Endothelial cell of umbilical vein (primary cell): ENCODE results near the gene ADGRG3. TPM values are rescaled to one million over a fixed set of nuclear protein-coding genes. Genes with fewer than 3 reads are reported as not detected.

Experiments used
- BruUV-seq: library from RNA; stranded (reverse); fragments of 400-500 nt; replicated peaks from 2 replicates; lab custom pipeline; 2021; lab: Mats Ljungman, UMichigan
- CTCF ChIA-PET: fragments of 300-600, 350-600 bp; sonication (Branson Sonifier 250); formaldehyde crosslinking; loops from one replicate; lab custom pipeline; 2021; ENCODE audit warnings: antibody characterized with exemption, inconsistent platforms; lab: Charles Lee
- POLR2A ChIA-PET: fragments of 300-600, 350-600 bp; sonication (Branson Sonifier 250); formaldehyde crosslinking; loops from one replicate; lab custom pipeline; 2021; ENCODE audit warnings: antibody characterized with exemption, inconsistent platforms; lab: Charles Lee
- DNase-seq: peaks from one replicate; pipeline ENCODE4 v3.0.0-alpha.2; 2011; ENCODE audit warnings: low read depth, low spot score
- FAIRE-seq: peaks from 2 replicates; lab custom pipeline; 2011; peaks lifted over from hg19 to GRCh38; lab: Jason Lieb, UNC
- H2AFZ ChIP-seq: 2 replicates; pipeline ENCODE4 v1.6.0; 2012; ENCODE audit warnings: low read depth, low read length, control low read depth, inconsistent platforms
- H3K27ac ChIP-seq: 2 replicates; pipeline ENCODE4 v1.5.1; 2011; ENCODE audit warnings: low read depth, mild to moderate bottlenecking, control low read depth, low read length, moderate library complexity; ENCODE audit not compliant: insufficient read depth
- H3K27me3 ChIP-seq, 2 experiments: 2 replicates each; pipeline versions ENCODE4 v1.6.0 to v1.6.1; 2011; ENCODE audit warnings: low read length in 2 of 2, mixed read lengths in 1 of 2; ENCODE audit not compliant: control insufficient read depth in 2 of 2, insufficient read depth in 2 of 2
- H3K36me3 ChIP-seq, 2 experiments: 2 replicates in 1 of 2; 3 replicates in 1 of 2; pipeline ENCODE4 v1.5.1; 2011; ENCODE audit warnings: low read length in 2 of 2, mild to moderate bottlenecking in 1 of 2, moderate library complexity in 1 of 2; ENCODE audit not compliant: control insufficient read depth in 2 of 2, insufficient read depth in 2 of 2; ENCODE audit errors: extremely low read depth in 1 of 2
- H3K4me1 ChIP-seq: 3 replicates; pipeline ENCODE4 v1.5.1; 2011; ENCODE audit warnings: mild to moderate bottlenecking, low read length; ENCODE audit not compliant: control insufficient read depth, insufficient read depth; ENCODE audit errors: extremely low read depth
- H3K4me2 ChIP-seq: 2 replicates; pipeline ENCODE4 v1.6.1; 2011; ENCODE audit warnings: low read length, control low read depth, mixed read lengths; ENCODE audit not compliant: insufficient read depth
- H3K4me3 ChIP-seq, 3 experiments: fragments of 200-600 bp in 1 of 3; sonication (generic), shearing (Covaris generic) in 1 of 3; replicated peaks in 1 of 3; 2 replicates each; pipeline ENCODE4 v1.5.1; 2011 to 2016; ENCODE audit warnings: control low read depth in 3 of 3, low read length in 3 of 3, mild to moderate bottlenecking in 2 of 3, inconsistent platforms in 1 of 3, low read depth in 1 of 3, moderate library complexity in 1 of 3; ENCODE audit not compliant: insufficient read depth in 1 of 3
- H3K79me2 ChIP-seq: 2 replicates; pipeline ENCODE4 v1.6.0; 2012; ENCODE audit warnings: low read length, inconsistent platforms; ENCODE audit not compliant: control insufficient read depth, insufficient read depth
- H3K9ac ChIP-seq: replicated peaks from 2 replicates; pipeline ENCODE3; 2011; ENCODE audit warnings: low read length, control low read depth; ENCODE audit not compliant: insufficient read depth; ENCODE audit errors: extremely low read depth
- H3K9me1 ChIP-seq: replicated peaks from 3 replicates; pipeline ENCODE4 v1.6.0; 2011; ENCODE audit warnings: mild to moderate bottlenecking, low read length; ENCODE audit not compliant: control insufficient read depth, insufficient read depth; ENCODE audit errors: extremely low read depth
- H3K9me3 ChIP-seq: replicated peaks from 2 replicates; pipeline ENCODE4 v1.5.1; 2012; ENCODE audit warnings: low read length, inconsistent platforms; ENCODE audit not compliant: control insufficient read depth, insufficient read depth
- H4K20me1 ChIP-seq: replicated peaks from 2 replicates; pipeline ENCODE3; 2011; ENCODE audit warnings: mild to moderate bottlenecking, low read length; ENCODE audit not compliant: control insufficient read depth, insufficient read depth; ENCODE audit errors: extremely low read depth
- EZH2 ChIP-seq: IDR thresholded peaks from 2 replicates; pipeline ENCODE4 v1.6.1; 2012; ENCODE audit warnings: borderline replicate concordance, low read depth, mild to moderate bottlenecking, moderate library complexity, low read length, inconsistent platforms; ENCODE audit not compliant: severe bottlenecking
- FOS ChIP-seq: IDR thresholded peaks from 2 replicates; pipeline ENCODE4 v1.6.1; 2011; ENCODE audit warnings: mild to moderate bottlenecking, low read length, moderate library complexity, borderline replicate concordance; ENCODE audit not compliant: insufficient read depth
- GATA2 ChIP-seq: IDR thresholded peaks from 2 replicates; pipeline ENCODE4 v1.7.0; 2011; ENCODE audit warnings: low read depth, mild to moderate bottlenecking, moderate library complexity, mixed read lengths, low read length; ENCODE audit not compliant: insufficient read length, insufficient read depth
- JUN ChIP-seq: IDR thresholded peaks from 2 replicates; pipeline ENCODE4 v1.6.1; 2011; ENCODE audit warnings: borderline replicate concordance, low read depth; ENCODE audit not compliant: insufficient read length, insufficient read depth
- MYC ChIP-seq: IDR thresholded peaks from one replicate; pipeline ENCODE4 v1.6.1; 2011; ENCODE audit warnings: mild to moderate bottlenecking, low read depth, low read length
- POLR2A ChIP-seq: IDR thresholded peaks from 2 replicates; pipeline ENCODE4 v1.6.1; 2012; ENCODE audit warnings: low read depth, mild to moderate bottlenecking, control low read depth, low read length
- POLR2AphosphoS5 ChIP-seq: IDR thresholded peaks from 2 replicates; pipeline ENCODE4 v1.6.1; 2012; ENCODE audit warnings: low read depth, mild to moderate bottlenecking, control low read depth, low read length, moderate library complexity; ENCODE audit not compliant: insufficient read depth
- dilution Hi-C: fragments of 300-500 bp; cut with MboI; formaldehyde crosslinking; loops from one replicate; pipeline ENCODE4 v1.15.0; 2019; ENCODE audit warnings: low sequenced_read_pairs; ENCODE audit not compliant: extremely low pct_ligation_motif_present
- intact Hi-C: fragments of 100-400 bp; cut with micrococcal nuclease; formaldehyde crosslinking; loops from one replicate; pipeline ENCODE4 v1.10.0; 2022
- polyA plus RNA-seq, 4 experiments: library from polyadenylated mRNA; depleted of rRNA in 3 of 4; stranded (reverse) in 3 of 4; unstranded in 1 of 4; fragments of >200 nt; gene quantifications; 2 replicates each; pipeline versions ENCODE4 v1.2.1 to v1.2.3, GENCODE V29; 2011 to 2012; ENCODE audit warnings: missing spikeins in 1 of 4
- total RNA-seq: library from RNA; stranded (reverse); gene quantifications from 2 replicates; pipeline ENCODE4 v1.2.3, GENCODE V29; 2021
- TF ChIP-seq, protein P1 (sequence below): IDR thresholded peaks from 2 replicates; pipeline ENCODE4 v1.6.1; 2011; ENCODE audit not compliant: insufficient read depth, insufficient read length
- TF ChIP-seq, protein P2 (sequence below), 2 donors: IDR thresholded peaks; 1 replicate in 1 of 2; 2 replicates in 1 of 2; pipeline ENCODE4 v1.5.1; 2011; ENCODE audit warnings: low read length in 2 of 2, mild to moderate bottlenecking in 2 of 2, moderate library complexity in 2 of 2, control low read depth in 1 of 2, inconsistent platforms in 1 of 2, low read depth in 1 of 2; ENCODE audit not compliant: insufficient read depth in 1 of 2; ENCODE audit errors: extremely low read depth in 1 of 2

ADGRG3 gene
- total and polyA plus RNA-seq, 2 donors (not counting 3 experiments of a cell fraction or from before 2014, with no cell fraction given): not detected

- ChIA-PET CTCF (interaction anchor here (0.7 to 3.0 kb wide), 13 partner anchors 9 to 108 kb away, joined by 3 to 68 read pairs (median 3); no protein-coding TSS in a partner anchor), POLR2A (interaction anchor here (0.6 to 1.3 kb wide), 4 partner anchors 9 to 107 kb away, joined by 3 to 9 read pairs (median 3); no protein-coding TSS in a partner anchor)
- intact Hi-C loops (loop anchor here (1.0 kb wide), 3 partner anchors 9 to 37 kb away; no protein-coding TSS in a partner anchor), dilution Hi-C loops (no loop called here)
- H3K9ac ChIP-seq: peak within 1 kb of the TSS; percentile 50
- peak; percentile 98 for FAIRE-seq
- DNase-seq: peak; percentile 95
- H3K79me2 ChIP-seq: peaks cover 47% of the 10 kb centered on the region
- H3K9me1 ChIP-seq: no peaks in the 10 kb centered on the region
- no peaks in the 10 kb centered on the region for H3K9me3 ChIP-seq
- BruUV-seq: TSS peak; percentile 60
- H4K20me1 ChIP-seq: no peaks in the 10 kb centered on the region
- H3K4me3 ChIP-seq: peak within 1 kb of the TSS; percentile 7 to 48 (median 45)
- peak within 1 kb of the TSS; percentile 52 for H2AFZ ChIP-seq
- peak within 1 kb of the TSS; percentile 88 for H3K27ac ChIP-seq
- no peaks in the 10 kb centered on the region for H3K36me3 ChIP-seq
- no peaks in the 10 kb centered on the region for H3K27me3 ChIP-seq
- H3K4me2 ChIP-seq: peak within 1 kb of the TSS; percentile 62
- TF ChIP-seq POLR2A: no peak
- peak; percentile 85 for TF ChIP-seq JUN
- TF ChIP-seq GATA2: no peak
- no peak for TF ChIP-seq EZH2
- TF ChIP-seq, protein P1, sequence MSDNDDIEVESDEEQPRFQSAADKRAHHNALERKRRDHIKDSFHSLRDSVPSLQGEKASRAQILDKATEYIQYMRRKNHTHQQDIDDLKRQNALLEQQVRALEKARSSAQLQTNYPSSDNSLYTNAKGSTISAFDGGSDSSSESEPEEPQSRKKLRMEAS: no peak
- TF ChIP-seq MYC: no peak
- TF ChIP-seq, protein P2, sequence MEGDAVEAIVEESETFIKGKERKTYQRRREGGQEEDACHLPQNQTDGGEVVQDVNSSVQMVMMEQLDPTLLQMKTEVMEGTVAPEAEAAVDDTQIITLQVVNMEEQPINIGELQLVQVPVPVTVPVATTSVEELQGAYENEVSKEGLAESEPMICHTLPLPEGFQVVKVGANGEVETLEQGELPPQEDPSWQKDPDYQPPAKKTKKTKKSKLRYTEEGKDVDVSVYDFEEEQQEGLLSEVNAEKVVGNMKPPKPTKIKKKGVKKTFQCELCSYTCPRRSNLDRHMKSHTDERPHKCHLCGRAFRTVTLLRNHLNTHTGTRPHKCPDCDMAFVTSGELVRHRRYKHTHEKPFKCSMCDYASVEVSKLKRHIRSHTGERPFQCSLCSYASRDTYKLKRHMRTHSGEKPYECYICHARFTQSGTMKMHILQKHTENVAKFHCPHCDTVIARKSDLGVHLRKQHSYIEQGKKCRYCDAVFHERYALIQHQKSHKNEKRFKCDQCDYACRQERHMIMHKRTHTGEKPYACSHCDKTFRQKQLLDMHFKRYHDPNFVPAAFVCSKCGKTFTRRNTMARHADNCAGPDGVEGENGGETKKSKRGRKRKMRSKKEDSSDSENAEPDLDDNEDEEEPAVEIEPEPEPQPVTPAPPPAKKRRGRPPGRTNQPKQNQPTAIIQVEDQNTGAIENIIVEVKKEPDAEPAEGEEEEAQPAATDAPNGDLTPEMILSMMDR (IDR thresholded peaks at IDR 0.05; ENCODE audit: extremely low read depth in 1 of 2, insufficient read depth in 1 of 2, low read depth in 1 of 2, low read length in 2 of 2): peak in 1 of 2 donors; percentile 13
- peak; percentile 34 for TF ChIP-seq POLR2AphosphoS5
- peak; percentile 98 for TF ChIP-seq FOS
- H3K4me1 ChIP-seq: peaks cover 43% of the 10 kb centered on the region
Observed at GRCh38 chr16:57628008-57628781, 39.9 kb upstream of the ADGRG3 start, which contains the start of gene ADGRG1. Gene ADGRG1, plus strand, starts transcription at chr16:57628630. Its CDS starts 21,658 bp downstream, at chr16:57650288.
